DOHH2 (cell line): ENCODE results near the gene GSAP.

Source experiments
- CTCF ChIP-seq: fragments of 200-600 bp; sonication (generic); IDR thresholded peaks from one replicate; pipeline ENCODE4 v1.5.1; 2014; ENCODE audit warnings: antibody characterized with exemption, mild to moderate bottlenecking, low read depth, low read length; ENCODE audit not compliant: poor library complexity, severe bottlenecking
- EZH2phosphoT487 ChIP-seq: fragments of 200-600 bp; sonication (generic); IDR thresholded peaks from 2 replicates; pipeline ENCODE4 v1.6.1; 2017; ENCODE audit warnings: borderline replicate concordance, mild to moderate bottlenecking, antibody characterized with exemption, low read length, moderate library complexity, mixed read lengths

GRCh38 chr7:77359599-77359998 lies 56.5 kb downstream of the GSAP start:
- no peak for TF ChIP-seq EZH2phosphoT487
- no peak for TF ChIP-seq CTCF
